Heart left ventricle (tissue), 13 donors: ENCODE data around the gene CYB5R3.
"Not testable (repeated sequence)": the region's sequence is repeated elsewhere in the genome, so short reads cannot be mapped to it uniquely, and the experiment has no call there.

Source experiments
- POLR2A ChIP-seq, 2 donors: fragments of 450-650 bp; IDR thresholded peaks; one replicate each; pipeline ENCODE4 v1.6.1; 2017; ENCODE audit warnings: antibody characterized with exemption in 2 of 2, mild to moderate bottlenecking in 2 of 2, moderate library complexity in 2 of 2
- TF ChIP-seq, protein P1 (sequence below), 12 donors: fragments of 200-600 bp; sonication (generic) in 4 of 12; IDR thresholded peaks; one replicate each; pipeline versions ENCODE4 v1.5.0 to v1.8.0; 2018 to 2022; ENCODE audit warnings: antibody characterized with exemption in 12 of 12, mild to moderate bottlenecking in 5 of 12
- donor health status: ischemic (EF 13 %, LVEDD 7.1; RV severe dilation, severe dysfunction).
- donor health status: DM: no; HTN: yes; CAD: no.
- donor health status: DM: no; HTN: no; CAD: no.
- donor health status: ischemic (EF 25% LVEDD 6.9; RV normal size, moderate dysfunction).
- donor health status: ischemic (EF 25% LVEDD 5.7; RV mildly dilated, moderate dysfunction).
- donor health status: ischemic (EF 35%, LVEDD 5.7; RV mildly dilated, moderate dysfunction).
- donor health status: nonischemic (EF 11% LVEDD 7.7; RV severe dilation, severe dysfunction).
- donor health status: DM: yes; HTN: yes; CAD: no.
- donor health status: PGD.
- donor health status: ischemic (EF 29% LVEDD 5.4; RV normal size, mild dysfunction).
- donor health status: nonischemic (EF 23%, LVEDD 6.1; RV moderate dilation, normal function).

- TF ChIP-seq, protein P1, sequence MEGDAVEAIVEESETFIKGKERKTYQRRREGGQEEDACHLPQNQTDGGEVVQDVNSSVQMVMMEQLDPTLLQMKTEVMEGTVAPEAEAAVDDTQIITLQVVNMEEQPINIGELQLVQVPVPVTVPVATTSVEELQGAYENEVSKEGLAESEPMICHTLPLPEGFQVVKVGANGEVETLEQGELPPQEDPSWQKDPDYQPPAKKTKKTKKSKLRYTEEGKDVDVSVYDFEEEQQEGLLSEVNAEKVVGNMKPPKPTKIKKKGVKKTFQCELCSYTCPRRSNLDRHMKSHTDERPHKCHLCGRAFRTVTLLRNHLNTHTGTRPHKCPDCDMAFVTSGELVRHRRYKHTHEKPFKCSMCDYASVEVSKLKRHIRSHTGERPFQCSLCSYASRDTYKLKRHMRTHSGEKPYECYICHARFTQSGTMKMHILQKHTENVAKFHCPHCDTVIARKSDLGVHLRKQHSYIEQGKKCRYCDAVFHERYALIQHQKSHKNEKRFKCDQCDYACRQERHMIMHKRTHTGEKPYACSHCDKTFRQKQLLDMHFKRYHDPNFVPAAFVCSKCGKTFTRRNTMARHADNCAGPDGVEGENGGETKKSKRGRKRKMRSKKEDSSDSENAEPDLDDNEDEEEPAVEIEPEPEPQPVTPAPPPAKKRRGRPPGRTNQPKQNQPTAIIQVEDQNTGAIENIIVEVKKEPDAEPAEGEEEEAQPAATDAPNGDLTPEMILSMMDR (IDR thresholded peaks at IDR 0.05): not testable (repeated sequence)
- not testable (repeated sequence) for TF ChIP-seq POLR2A (IDR thresholded peaks at IDR 0.05)
Measured at GRCh38 chr22:42581194-42581761, 67.9 kb downstream of the CYB5R3 start.
